CD4-positive, alpha-beta T cell treated with Interleukin-6 at 100 ng/mL for 8 hours (primary cell): ENCODE measurements around the gene HRK.
A peak's percentile ranks its signal among the peaks of the same experiment; 100 is the strongest.

Experiments used
- DNase-seq: peaks from one replicate; pipeline ENCODE4 v3.0.0-alpha.2; 2020; ENCODE audit warnings: mixed read lengths, low spot score

HRK gene

GRCh38 chr12:116867523-116867922, 13.7 kb downstream of the HRK start:
- no peak for DNase-seq

DNA sequence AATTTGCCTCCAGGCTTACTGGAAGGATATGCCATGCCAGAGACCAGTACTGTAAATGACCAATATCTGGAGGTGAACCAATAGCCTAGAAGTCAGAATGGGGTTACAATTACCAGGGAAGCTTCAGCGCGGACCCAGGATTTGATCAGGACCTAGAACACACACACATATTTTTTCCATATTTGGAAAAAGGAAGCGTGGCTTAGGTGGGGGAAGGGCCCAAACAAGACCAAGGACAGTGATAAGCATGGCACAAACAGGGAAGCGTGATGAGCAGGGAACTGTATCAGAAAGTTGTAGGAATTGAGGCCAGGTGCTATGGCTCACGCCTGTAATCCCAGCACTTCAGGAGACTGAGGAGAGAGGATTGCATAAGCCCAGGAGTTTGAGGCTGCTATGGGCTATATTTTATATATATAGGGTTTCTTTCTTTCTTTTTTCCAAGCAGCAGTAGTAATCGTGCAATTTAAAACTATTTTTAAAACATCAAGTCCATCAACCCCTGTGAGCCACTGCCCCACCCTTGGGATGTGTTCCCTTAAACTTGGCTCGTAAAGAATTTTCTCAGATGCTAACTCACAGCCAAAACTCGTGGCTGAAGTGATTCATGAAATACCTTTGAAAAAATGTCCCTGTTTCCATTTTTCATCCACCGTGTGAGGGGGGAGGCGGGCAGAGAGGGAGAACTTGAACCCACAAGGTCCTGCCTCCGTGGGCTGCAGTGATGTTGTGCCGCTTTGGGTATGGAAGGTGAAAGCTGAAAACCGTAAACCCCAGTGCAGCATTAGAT, 16.7 kb downstream of the HRK start:
- DNase-seq: no peak

- no peak for DNase-seq
These were observed 17.9 kb downstream of the HRK start for GRCh38 chr12:116863275-116863767.

- no peak for DNase-seq
These were observed 19.1 kb downstream of the HRK start for GRCh38 chr12:116862167-116862566.

DNA sequence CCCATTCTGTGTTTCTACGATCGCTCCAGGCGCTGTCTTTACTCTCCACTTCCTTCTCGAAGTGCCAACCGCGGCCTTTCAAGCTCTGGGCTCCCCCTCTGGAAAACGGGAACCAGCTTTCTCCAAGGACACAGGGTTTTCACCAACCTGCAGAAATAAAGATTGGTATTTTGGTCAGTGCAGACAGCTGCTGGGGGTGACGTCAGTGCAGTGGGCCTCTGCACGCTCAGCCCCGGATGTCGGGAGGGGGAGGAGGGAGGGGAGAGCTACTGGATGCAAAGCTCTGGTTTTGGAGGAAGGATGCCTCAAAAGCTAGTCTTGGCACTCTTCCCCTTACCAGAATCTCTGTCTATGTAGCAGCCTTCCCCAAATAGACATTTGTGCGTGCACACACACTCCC, 19.9 kb downstream of the HRK start:
- peak; percentile 20 for DNase-seq

DNA sequence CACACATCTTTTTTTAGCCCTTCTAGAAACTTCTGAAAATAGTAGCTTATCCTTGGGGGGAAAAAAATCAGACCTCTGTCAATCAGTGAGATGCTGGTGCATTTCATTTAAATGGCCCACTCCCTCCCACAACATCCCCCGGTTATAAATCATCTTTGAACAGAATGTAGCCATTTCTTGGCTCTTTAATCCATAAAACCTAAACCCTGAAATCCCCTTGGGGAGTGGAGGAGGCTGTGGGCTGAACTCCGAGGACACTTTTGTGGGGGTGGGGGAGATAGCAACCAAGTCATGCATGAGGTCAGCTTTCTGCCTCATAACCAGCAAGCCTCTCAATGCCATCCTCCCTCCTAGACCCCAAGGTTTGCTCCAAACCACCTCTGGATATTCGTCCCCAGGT, 21.0 kb downstream of the HRK start:
- DNase-seq: no peak

- no peak for DNase-seq
These were observed 22.2 kb downstream of the HRK start for GRCh38 chr12:116859079-116859478.

GRCh38 chr12:116856729-116857128, 24.5 kb downstream of the HRK start:
- DNase-seq: no peak

DNA sequence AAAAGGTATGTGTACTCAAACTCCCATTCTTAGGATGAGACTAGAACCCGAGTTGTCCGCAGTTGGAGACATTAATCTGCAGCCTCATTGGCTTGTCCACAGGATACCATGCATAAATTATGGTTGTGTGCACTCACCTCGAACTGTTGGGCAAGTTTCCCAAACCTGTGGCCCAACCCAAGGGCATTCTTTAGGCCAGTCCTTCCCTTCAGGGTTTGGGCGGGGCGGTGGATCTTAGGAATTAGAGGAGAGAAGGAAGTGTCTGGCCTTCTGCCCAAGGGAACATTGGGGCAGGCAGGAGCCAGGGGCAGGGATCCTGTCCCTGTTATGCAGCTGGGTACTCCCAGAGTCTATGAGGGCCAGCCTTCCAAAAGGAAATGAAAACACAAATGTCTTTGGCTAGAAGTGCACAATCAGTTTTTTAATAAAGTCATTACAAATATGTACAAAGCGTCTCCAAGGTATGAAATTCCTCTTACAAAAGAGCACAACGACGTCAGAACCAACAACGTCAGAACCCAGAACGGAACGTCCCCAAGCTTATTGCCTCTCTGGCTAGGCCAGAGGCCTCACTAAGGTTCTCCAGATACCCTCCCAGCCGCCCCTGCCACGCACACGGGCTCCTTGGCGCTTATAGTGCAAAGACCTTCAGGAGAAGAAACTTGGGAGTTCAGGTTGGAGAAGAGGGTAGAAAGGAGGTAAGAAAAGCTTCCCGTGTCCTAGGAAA, 25.3 kb downstream of the HRK start:
- no peak for DNase-seq

DNA sequence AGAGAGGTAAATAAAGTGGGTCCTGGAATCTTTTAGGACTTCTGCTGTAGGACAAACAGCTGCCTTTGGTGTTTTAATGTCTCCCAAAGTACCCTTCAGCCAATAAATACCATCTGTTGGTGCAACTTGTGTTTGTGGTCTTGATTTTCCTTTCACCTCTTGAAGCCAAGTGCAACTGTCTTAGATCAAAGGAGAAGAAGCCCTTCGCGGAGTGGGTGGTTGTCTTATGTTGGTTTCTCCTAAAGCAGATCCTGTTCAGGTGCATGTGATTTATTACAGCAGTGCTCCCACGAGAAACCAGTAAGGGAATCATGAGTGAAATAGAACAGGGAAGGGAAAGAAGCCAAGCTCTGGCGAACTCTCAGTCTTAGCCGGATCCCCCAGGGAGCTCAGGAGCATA, 27.7 kb downstream of the HRK start:
- no peak for DNase-seq

- no peak for DNase-seq
These were observed 28.9 kb downstream of the HRK start for GRCh38 chr12:116852303-116852702.

GRCh38 chr12:116849216-116849615, 32.0 kb downstream of the HRK start:
- no peak for DNase-seq

DNA sequence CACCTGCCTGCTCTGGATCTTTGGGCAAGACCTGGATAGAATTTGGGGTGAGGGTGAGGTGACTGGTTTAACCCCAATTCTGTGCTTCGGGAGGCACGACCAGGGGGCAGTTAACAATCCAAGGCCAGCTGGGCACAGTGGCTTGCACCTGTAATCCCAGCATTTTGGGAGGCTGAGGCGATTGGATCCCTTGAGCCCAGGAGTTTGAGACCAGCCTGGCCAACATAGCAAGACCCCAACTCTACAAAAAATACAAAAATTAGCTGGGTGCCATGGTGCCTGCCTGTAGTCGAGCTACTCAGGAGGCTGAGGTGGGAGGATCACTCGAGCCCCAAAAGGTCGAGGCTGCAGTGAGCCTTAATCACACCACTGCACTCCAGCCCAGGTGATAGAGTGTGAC, 38.2 kb downstream of the HRK start:
- no peak for DNase-seq

GRCh38 chr12:116839287-116839830, 41.9 kb downstream of the HRK start:
- DNase-seq: no peak

GRCh38 chr12:116838365-116838764, 42.9 kb downstream of the HRK start:
- no peak for DNase-seq

DNA sequence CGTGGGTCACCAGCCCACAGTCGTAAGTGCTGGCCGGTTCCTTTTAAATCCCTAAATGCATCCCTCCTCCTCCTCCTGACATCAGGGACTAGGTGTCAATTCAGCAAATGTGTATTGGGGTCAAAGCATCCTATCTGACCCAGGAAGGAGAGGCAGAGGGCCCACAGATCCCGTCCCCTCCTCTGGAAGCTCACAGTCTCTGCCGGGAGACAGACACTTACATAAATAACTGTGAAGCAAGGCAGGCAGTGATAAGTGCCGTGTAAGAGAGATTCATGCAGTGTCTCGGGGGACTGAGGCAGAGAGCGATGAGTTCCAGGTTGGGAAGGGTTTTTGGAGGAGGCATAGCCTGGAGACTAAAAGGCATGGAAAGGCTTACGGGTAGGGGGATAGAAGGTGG, 44.1 kb downstream of the HRK start:
- no peak for DNase-seq

DNA sequence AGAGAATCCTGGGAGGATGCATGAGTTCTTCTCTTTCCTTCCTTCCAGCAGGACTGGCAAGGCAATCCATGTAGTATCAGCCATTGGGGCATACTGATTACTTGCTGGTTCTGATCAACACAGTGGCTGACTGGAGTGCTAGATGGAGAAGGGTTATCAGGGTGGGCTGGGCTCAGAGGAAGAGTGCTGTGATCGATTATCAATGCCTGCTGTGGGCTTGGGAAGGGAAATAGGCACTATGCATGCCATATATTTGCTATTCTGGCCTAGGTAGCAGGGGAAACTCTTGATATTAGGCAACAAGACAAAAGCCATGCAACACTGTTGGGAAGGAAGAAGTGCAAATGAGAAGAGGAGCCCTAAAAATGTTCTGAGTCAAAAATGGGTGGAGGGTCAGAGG, 45.8 kb downstream of the HRK start:
- DNase-seq: no peak

- DNase-seq: no peak
These were observed 47.8 kb downstream of the HRK start for GRCh38 chr12:116833474-116833873.

DNA sequence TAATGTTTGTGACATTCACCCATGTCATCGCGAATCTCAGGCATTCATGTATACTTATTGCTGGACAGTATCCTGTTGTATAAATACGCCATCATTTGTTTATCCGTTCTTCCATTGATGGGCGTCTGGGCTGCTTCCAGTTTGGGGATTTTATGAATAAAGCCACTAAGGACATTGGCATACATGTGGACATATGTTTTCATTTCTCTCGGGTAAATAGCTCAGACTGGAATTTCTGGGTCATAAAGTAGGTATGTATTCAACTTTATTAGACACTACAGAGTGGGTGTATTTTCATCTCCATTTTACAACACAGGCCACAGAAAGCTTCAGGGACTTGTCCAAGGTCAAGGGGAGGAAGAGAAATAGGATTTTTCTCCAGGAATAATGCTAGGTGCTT, 48.9 kb downstream of the HRK start:
- DNase-seq: no peak

GRCh38 chr12:116827432-116827831, 53.8 kb downstream of the HRK start:
- no peak for DNase-seq

GRCh38 chr12:116821291-116821690, 60.0 kb downstream of the HRK start:
- DNase-seq: no peak

- no peak for DNase-seq
These were observed 61.1 kb downstream of the HRK start for GRCh38 chr12:116820064-116820656.
